Ovary (tissue), 9 donors: ENCODE results near the gene ONECUT3. TPM values are rescaled to one million over a fixed set of nuclear protein-coding genes. Genes with fewer than 3 reads are reported as not detected.

Experiments used
- DNase-seq, 5 donors: peaks; one replicate each; pipeline ENCODE4 v3.0.0-alpha.2; 2019 to 2020
- H3K27ac ChIP-seq, 2 donors: fragments of 200-600 bp; one replicate each; pipeline versions ENCODE4 v1.5.1 to v1.8.0; 2019 to 2022
- H3K27me3 ChIP-seq: fragments of 200-600 bp; one replicate; pipeline ENCODE4 v1.8.0; 2022
- H3K36me3 ChIP-seq: fragments of 200-600 bp; sonication (generic); one replicate; pipeline ENCODE4 v1.5.1; 2019
- H3K4me1 ChIP-seq: one replicate; pipeline ENCODE4 v1.8.1; 2013; ENCODE audit warnings: mild to moderate bottlenecking, moderate library complexity; ENCODE audit not compliant: insufficient read depth
- H3K4me3 ChIP-seq: fragments of 200-600 bp; sonication (generic); one replicate; pipeline ENCODE4 v1.5.1; 2017
- H3K9me3 ChIP-seq, 2 donors: fragments of 200-600 bp in 1 of 2; sonication (generic) in 1 of 2; one replicate each; pipeline versions ENCODE4 v1.5.1 to v1.8.1; 2013 to 2019; ENCODE audit warnings: mild to moderate bottlenecking in 1 of 2, moderate library complexity in 1 of 2
- CTCF ChIP-seq, 3 donors: fragments of 450-650 bp in 2 of 3; fragments of 200-600 bp in 1 of 3; IDR thresholded peaks; one replicate each; pipeline versions ENCODE4 v1.5.1 to v1.8.0; 2016 to 2022; ENCODE audit warnings: antibody characterized with exemption in 3 of 3, mild to moderate bottlenecking in 1 of 3
- EP300 ChIP-seq: sonication (generic); formaldehyde crosslinking; IDR thresholded peaks from one replicate; pipeline ENCODE4 v1.6.1; 2017; ENCODE audit warnings: antibody characterized with exemption
- POLR2A ChIP-seq: fragments of 450-650 bp; IDR thresholded peaks from one replicate; pipeline ENCODE4 v1.6.1; 2017; ENCODE audit warnings: antibody characterized with exemption, mild to moderate bottlenecking, moderate library complexity
- WGBS, 3 donors: extraction: QIAGEN DNeasy Blood & Tissue Kit in 1 of 3; methylation state at CpG; one replicate each; pipeline versions ENCODE4 v1.1.5 to v1.1.7; 2013 to 2017; 5-methylcytosine and 5-hydroxymethylcytosine counted together
- intact Hi-C, 4 donors: fragments of 100-400 bp; cut with DNase I; formaldehyde crosslinking; loops; one replicate each; pipeline versions ENCODE4 v1.11.0 to v1.15.1; 2022 to 2023
- polyA plus RNA-seq, 2 donors: library from polyadenylated mRNA; stranded (reverse); fragments of 200-250 nt in 1 of 2; fragments of 350-450 nt in 1 of 2; fragmentation: Illumina TruSeq in 1 of 2; extraction: RNeasy Lipid Tissue Mini Kit (QIAGEN cat#74804) in 1 of 2; gene quantifications; one replicate each; pipeline ENCODE4 v1.2.3, GENCODE V29; 2013 to 2014
- total RNA-seq, 7 donors: library from RNA; depleted of rRNA in 2 of 7; stranded (reverse); fragments of >200 nt in 2 of 7; fragmentation: NEBNext Ultra II Directional in 3 of 7; extraction: Animal tissue kit (Norgen Biotek cat#: 25700) in 3 of 7; gene quantifications; one replicate each; pipeline versions ENCODE4 v1.1.0 to v1.2.4, GENCODE V29; 2016 to 2023
- donor health status: DM: no; HTN: no; CAD: no; lungs with moderate emphysema.
- donor health status: DM: no; HTN: no; CAD: no.
- donor health status: Bipolar disorder and iron deficiency.
- donor health status: DM: yes; HTN: yes; CAD: no.
- donor health status: DM: no; HTN: no; CAD: no.
- donor health status: DM: yes; HTN: yes; CAD: no.

The ONECUT3 gene
- total and polyA plus RNA-seq, 9 donors: 0.05 TPM; not detected in 8

DNA sequence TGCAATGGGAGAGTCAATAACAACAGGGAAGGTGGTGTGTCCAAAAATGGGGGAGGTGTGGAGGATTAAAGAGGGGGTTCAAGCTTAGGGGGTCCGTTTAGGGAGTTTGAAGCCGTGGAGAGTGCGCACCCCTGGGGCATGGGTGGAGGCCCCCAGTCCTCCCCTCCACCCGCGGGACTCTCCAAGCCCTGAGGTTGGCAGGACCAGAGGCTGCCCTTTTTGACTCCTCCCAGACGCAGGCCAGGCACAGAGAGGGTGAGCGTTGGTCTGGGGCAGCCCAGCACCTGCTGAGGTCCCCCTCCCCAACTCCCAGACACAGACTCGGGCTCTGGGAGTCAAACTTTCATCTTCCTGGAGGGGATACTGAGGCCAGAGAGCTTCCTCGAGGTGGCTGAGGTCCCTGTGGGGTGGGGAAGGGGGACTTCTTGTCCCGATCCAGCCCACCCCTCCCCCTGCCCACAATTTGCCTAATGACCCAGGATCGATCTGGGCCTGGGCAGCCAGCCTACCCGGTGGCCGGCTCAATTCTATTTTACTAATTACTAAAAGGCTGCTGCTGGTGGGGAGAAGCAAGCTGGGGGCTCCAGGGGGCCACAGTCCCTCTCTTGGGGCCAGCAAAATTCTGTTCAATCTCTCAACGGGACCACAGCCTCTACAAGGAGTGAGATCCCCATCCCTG lies 2.8 kb upstream of the ONECUT3 start:
- Histone ChIP-seq H3K27me3 (no peaks in the 10 kb centered on the region), H3K4me3 (no peak overlapping the region), H3K27ac (no peak overlapping the region), H3K9me3 (no peaks in the 10 kb centered on the region), H3K4me1 (peaks cover 2% of the 10 kb centered on the region), H3K36me3 (no peaks in the 10 kb centered on the region)
- intact Hi-C loops: no loop called here
- 1 to 3% (median 1%) methylated on average over 14 of the region's 14 CpGs for WGBS, 3 donors
- DNase-seq: no peak
- TF ChIP-seq CTCF (IDR thresholded peaks at IDR 0.05) (no peak), POLR2A (no peak), EP300 (no peak)

DNA sequence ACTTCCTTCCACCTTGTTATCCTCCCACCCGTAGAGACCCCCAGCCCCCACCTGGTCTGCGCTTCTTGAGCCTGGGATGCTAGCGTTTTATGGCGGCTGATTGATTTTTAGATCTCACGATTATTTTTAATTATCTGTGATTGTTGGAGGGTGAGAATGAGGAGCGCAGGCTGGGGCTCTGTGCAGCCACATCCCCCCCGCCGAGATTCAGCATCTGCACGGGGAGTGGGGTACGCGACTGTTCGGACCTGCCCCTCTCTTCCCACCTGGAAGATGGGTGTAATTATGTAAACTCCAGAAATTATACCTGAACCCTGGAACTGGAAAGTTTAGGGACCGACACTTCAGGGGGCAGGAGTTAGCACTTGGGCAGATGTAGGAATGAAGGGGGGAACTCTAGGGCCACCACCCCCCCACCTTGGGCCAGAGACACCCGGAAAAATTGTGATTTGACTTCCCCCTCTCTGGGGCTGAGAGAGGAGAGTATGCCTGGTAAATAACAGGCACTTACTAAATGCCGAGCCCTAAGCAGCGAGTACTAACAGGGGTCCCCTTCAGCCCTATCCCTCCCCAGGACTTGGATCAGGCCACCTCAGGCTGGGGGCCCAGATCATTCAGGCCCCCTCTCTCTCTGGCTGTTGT lies 1.8 kb upstream of the ONECUT3 start:
- DNase-seq: no peak
- intact Hi-C loops: no loop called here
- TF ChIP-seq POLR2A: no peak
- TF ChIP-seq CTCF (IDR thresholded peaks at IDR 0.05): no peak
- no peak overlapping the region for H3K4me3 ChIP-seq
- no peaks in the 10 kb centered on the region for H3K9me3 ChIP-seq
- H3K4me1 ChIP-seq: peaks cover 2% of the 10 kb centered on the region
- no peaks in the 10 kb centered on the region for H3K36me3 ChIP-seq
- H3K27me3 ChIP-seq: no peaks in the 10 kb centered on the region
- H3K27ac ChIP-seq: no peak overlapping the region
- 3 to 8% (median 5%) methylated on average over 16 of the region's 16 CpGs for WGBS, 3 donors

DNA sequence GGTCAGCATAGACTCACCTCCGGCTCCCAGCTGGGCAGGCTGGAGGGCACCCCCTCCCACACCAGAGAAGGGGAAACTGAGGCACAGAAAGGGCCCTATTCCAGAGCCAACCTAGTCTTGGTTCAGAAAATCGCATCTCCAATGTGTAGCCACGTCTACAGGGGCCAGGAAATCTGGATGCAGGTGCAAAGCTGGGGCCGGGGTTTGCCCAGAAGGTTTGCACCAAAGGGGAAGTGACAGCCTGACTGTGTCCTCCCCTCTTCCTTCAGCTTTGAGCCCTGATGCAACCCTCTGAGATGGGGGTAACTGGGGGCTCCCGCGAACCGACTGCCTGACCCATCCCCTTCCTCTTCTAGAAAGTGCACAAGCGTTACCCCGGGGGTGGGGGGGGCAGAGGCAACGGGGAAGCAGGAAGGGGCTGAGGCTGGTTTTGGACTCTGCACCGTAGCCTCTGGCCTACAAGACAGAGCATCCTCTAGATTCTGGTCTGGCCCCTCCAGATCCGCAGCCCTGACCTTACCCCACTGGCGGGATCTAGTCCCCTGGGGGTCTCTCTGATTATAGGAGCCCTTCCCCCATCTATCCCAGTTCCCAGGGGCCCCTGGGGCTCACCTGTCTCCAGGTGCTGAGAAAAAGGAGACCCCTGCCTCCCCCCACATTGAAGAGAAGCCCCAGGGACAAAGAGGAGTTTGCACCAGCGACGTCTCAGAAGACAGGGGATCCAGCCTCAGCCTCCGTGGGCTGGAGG lies 1.1 kb upstream of the ONECUT3 start:
- Histone ChIP-seq H3K36me3 (no peaks in the 10 kb centered on the region), H3K9me3 (no peaks in the 10 kb centered on the region), H3K27ac (no peak overlapping the region), H3K4me3 (no peak overlapping the region), H3K27me3 (no peaks in the 10 kb centered on the region), H3K4me1 (peaks cover 2% of the 10 kb centered on the region)
- 3 to 6% (median 4%) methylated on average over 16 of the region's 16 CpGs for WGBS, 3 donors
- intact Hi-C loops: no loop called here
- no peak for TF ChIP-seq POLR2A
- no peak for TF ChIP-seq EP300
- no peak for TF ChIP-seq CTCF (IDR thresholded peaks at IDR 0.05)
- DNase-seq: no peak

DNA sequence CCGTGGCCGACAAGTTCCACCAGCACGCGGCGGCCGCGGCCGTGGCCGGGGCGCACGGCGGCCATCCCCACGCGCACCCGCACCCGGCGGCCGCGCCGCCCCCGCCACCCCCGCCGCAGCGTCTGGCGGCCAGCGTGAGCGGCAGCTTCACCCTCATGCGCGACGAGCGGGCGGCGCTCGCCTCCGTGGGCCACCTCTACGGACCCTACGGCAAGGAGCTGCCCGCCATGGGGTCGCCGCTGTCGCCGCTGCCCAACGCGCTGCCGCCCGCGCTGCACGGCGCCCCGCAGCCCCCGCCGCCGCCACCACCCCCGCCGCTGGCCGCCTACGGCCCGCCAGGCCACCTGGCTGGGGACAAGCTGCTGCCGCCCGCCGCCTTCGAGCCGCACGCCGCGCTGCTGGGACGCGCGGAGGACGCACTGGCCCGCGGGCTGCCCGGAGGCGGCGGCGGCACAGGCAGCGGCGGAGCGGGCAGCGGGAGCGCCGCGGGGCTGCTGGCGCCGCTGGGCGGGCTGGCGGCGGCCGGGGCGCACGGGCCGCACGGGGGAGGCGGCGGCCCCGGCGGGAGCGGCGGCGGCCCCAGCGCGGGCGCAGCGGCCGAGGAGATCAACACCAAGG lies 821 bp downstream of the ONECUT3 start:
- no peaks in the 10 kb centered on the region for H3K9me3 ChIP-seq
- no peak overlapping the region for H3K27ac ChIP-seq
- peaks cover 2% of the 10 kb centered on the region for H3K27me3 ChIP-seq
- H3K4me1 ChIP-seq: no peaks in the 10 kb centered on the region
- DNase-seq: no peak
- intact Hi-C loops: no loop called here
- TF ChIP-seq CTCF (IDR thresholded peaks at IDR 0.05) (no peak), EP300 (no peak), POLR2A (no peak)
- H3K4me3 ChIP-seq: no peak overlapping the region
- H3K36me3 ChIP-seq: no peaks in the 10 kb centered on the region
- 0 to 1% (median 1%) methylated on average over 12 to 104 of the region's 105 CpGs for WGBS, 3 donors
